ENCODE results near the gene GRID2.

GRID2 gene

DNA sequence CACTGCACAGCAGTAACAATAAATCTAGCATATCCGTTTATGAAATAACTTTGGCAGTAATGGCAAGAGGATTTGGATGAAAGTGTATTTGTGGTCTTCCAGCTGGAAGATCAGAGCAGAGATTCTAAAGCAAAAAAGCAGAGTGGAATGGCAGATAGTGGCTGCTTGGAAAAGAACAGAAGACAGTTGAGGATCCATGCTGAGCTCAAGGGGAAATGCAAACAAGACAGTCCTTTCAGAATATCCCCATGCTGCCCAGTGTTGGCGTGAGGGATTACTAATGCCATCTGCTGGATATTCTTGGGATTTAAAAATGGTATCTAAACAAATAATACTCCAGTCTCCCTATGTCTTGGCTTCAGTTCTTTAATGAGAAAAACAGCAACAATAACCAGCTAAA, 895.7 kb downstream of the GRID2 start:
- H3K36me3 ChIP-seq (ENCODE audit: insufficient read depth, low read length), result no peaks in the 10 kb centered on the region
- no peak overlapping the region for H3K9ac ChIP-seq (ENCODE audit: low read depth, low read length)

DNA sequence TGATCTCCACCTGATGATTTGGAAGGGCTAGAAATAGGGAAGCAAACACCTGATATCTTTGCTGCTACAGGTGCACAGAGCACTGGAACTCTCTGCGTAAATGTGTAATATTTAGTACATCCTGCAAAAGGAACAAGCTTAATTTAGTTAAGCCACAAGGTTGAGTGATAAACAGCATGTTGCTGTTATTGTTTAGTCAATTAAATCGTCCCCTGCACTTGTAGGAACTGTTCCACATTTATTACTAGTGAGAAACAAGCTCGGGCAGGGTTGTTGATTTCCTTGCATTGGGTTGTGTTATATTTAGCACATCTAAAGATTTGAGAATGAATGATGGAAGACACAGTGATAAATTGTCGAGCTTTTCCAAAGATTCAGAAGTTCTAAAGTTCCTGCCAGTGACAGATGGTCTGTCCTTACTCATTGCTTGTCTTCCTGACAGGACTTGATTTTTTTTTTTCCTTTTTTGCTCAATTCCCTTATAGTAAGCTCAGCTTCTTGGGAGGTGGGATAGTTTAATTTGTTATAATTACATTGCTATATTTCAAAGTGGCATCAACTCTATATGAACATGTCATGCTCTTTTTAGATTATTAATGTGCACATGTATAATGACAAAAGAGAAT, 897.8 kb downstream of the GRID2 start:
- Histone ChIP-seq H3K4me1 (ENCODE audit: insufficient read depth, low read length) (peaks cover 8% of the 10 kb centered on the region; the same call in 1 of the 2 replicates), H3K9me3 (ENCODE audit: control insufficient read depth, insufficient read depth, low read length) (no peaks in the 10 kb centered on the region), H3K36me3 (ENCODE audit: insufficient read depth, low read length) (no peaks in the 10 kb centered on the region), H3K9ac (ENCODE audit: low read depth, low read length) (no peak overlapping the region)

More for the DNA sequence above, 895.7 kb downstream of the GRID2 start:
- Histone ChIP-seq H3K9me3 (ENCODE audit: control insufficient read depth, insufficient read depth, low read length) (no peaks in the 10 kb centered on the region), H3K4me1 (ENCODE audit: insufficient read depth, low read length) (peaks cover 8% of the 10 kb centered on the region; the same call in 1 of the 2 replicates)

DNA sequence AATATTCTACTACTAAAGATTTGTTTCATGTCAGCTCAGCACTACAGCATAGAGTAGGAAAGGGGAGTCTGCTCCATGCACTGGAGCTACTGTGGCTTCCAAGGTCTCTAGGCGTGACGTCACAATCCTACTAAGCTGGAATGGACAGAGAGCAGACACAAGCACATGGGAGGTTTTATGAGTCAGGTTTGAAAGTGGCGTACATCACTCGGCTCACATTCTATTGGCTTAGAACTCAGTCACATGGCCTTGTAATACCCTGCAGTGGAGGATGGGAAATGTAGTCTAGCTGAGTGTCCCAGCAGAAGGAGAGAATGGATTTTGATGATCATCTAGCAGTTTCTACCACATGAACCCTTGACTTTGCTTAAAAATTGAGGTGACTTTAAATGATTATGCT, 899.9 kb downstream of the GRID2 start:
- Histone ChIP-seq H3K36me3 (ENCODE audit: insufficient read depth, low read length) (no peaks in the 10 kb centered on the region), H3K9ac (ENCODE audit: low read depth, low read length) (no peak overlapping the region), H3K9me3 (ENCODE audit: control insufficient read depth, insufficient read depth, low read length) (no peaks in the 10 kb centered on the region), H3K4me1 (ENCODE audit: insufficient read depth, low read length) (peaks cover 7% of the 10 kb centered on the region; the same call in 1 of the 2 replicates)

DNA sequence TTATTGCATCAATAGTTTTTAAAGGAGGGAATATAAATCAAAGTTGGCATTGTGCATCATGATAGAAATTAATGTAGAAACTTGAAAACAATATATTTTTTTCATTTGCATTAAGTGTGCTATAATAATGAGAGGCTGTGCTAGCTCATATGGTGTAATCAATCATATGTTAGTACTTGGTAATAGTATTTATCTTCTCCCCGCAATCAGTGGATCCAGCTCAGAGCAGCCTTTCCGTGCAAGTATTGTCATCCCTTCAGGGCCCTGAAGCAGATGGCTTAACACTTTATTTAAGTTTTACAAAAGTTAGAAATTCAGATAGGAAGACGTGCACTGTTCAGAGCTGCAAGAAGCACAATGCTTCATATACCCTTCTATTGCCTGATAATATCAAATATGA, 908.5 kb downstream of the GRID2 start:
- Histone ChIP-seq H3K36me3 (ENCODE audit: insufficient read depth, low read length) (no peaks in the 10 kb centered on the region), H3K4me1 (ENCODE audit: insufficient read depth, low read length) (no peaks in the 10 kb centered on the region), H3K9ac (ENCODE audit: low read depth, low read length) (no peak overlapping the region), H3K9me3 (ENCODE audit: control insufficient read depth, insufficient read depth, low read length) (no peaks in the 10 kb centered on the region)

DNA sequence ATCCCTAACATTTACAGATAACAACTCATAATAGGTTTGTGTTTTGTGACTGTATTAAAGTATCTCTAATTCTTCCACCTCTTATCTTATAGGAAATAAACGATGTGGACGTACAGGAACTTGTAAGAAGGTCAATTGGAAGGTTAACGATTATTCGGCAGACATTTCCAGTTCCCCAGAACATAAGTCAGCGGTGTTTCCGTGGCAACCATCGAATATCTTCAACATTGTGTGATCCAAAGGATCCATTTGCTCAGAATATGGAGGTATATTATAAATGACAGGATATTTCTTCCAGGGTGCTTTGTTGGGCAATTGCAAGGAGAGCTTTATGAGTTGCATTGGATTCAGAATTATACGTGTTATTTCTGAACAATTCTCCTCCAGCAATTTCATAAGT, 912.9 kb downstream of the GRID2 start:
- H3K9ac ChIP-seq (ENCODE audit: low read depth, low read length), result no peak overlapping the region
- H3K4me1 ChIP-seq (ENCODE audit: insufficient read depth, low read length), result no peaks in the 10 kb centered on the region
- no peaks in the 10 kb centered on the region for H3K36me3 ChIP-seq (ENCODE audit: insufficient read depth, low read length)

DNA sequence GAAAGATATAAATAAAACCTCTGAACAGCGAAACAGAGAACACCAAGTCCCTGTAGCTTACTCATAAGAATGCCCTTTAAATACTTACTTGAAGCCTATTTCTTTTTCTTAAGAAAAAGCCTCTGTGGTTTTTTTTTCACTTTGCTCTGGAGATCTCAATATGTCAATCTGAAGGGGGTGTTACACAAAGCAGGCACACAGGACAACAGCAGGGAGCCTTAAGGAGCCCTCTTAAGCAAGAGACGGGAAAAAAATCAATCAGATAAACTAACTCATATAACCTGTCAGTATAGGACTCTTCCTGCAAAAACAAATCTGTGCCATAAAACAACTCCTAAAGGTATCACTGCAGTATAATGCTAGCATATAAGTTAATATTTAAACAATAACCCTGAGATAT, 913.7 kb downstream of the GRID2 start:
- Histone ChIP-seq H3K4me1 (ENCODE audit: insufficient read depth, low read length) (no peaks in the 10 kb centered on the region), H3K9ac (ENCODE audit: low read depth, low read length) (no peak overlapping the region), H3K9me3 (ENCODE audit: control insufficient read depth, insufficient read depth, low read length) (no peaks in the 10 kb centered on the region), H3K36me3 (ENCODE audit: insufficient read depth, low read length) (no peaks in the 10 kb centered on the region)

More for the DNA sequence above, 912.9 kb downstream of the GRID2 start:
- H3K9me3 ChIP-seq (ENCODE audit: control insufficient read depth, insufficient read depth, low read length), result no peaks in the 10 kb centered on the region

DNA sequence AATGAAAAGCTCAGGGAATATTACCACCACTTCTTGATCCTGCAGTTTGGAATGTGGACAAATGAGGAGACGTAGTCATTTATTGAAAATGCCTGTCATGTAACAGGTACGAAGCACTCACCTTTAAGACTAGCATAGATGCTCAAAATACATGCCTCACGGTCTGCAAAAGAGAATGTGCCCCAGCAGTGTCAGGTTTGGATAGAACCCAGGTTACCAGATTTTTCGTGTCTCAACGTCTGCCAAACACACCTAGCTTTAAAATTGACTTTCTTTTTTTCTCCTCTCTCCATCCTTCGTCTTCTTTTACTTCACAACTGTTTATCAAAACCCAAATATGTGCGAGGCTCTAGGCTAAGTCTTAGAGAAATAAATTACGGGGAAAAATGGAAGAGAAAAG, 918.0 kb downstream of the GRID2 start:
- Histone ChIP-seq H3K9me3 (ENCODE audit: control insufficient read depth, insufficient read depth, low read length) (no peaks in the 10 kb centered on the region; the same call in 1 of the 2 replicates), H3K9ac (ENCODE audit: low read depth, low read length) (no peak overlapping the region), H3K4me1 (ENCODE audit: insufficient read depth, low read length) (no peaks in the 10 kb centered on the region), H3K36me3 (ENCODE audit: insufficient read depth, low read length) (peaks cover 4% of the 10 kb centered on the region; the same call in 1 of the 2 replicates)

DNA sequence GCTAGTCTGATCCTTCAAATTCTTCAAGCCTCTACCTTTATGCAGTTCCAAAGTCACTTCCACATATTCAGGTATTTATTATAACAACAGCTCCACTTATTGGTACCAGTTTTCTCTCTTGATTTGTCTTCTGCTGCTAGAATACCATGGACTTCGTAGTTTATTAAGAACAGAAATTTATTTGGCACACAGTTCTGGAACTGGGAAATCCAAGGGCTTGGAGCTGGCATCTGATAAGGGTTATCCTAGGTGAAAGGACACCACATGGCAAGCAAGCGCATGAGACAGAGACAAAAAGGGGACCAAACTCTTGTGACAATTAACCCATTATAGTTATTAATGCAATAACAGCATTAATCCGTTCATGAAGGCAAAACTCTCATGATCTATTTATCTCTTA, 924.3 kb downstream of the GRID2 start:
- no peak overlapping the region for H3K9ac ChIP-seq (ENCODE audit: low read depth, low read length)
- H3K4me1 ChIP-seq (ENCODE audit: insufficient read depth, low read length), result no peaks in the 10 kb centered on the region
- H3K36me3 ChIP-seq (ENCODE audit: insufficient read depth, low read length), result peaks cover 4% of the 10 kb centered on the region; the same call in 1 of the 2 replicates
- H3K9me3 ChIP-seq (ENCODE audit: control insufficient read depth, insufficient read depth, low read length), result no peaks in the 10 kb centered on the region; the same call in 1 of the 2 replicates

DNA sequence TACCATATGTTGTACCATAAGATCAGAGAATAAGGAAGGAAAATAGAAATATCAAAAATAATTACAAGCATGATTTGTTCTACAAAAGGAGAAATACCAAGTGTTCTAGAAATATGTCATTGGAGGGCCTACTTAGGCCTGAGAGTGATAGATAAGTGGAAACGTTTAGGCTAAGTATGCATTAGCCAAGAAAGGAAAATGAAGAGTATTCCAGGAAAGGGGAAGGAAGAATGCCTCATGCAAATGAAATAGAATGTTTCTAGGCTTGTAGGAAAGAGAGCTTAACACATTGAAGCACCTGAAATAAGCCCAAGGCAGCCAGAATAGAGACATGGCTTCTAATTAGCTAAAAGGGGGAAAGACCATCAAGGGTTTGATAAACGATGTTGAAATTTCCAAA, 929.1 kb downstream of the GRID2 start:
- Histone ChIP-seq H3K4me1 (ENCODE audit: insufficient read depth, low read length) (no peaks in the 10 kb centered on the region), H3K9me3 (ENCODE audit: control insufficient read depth, insufficient read depth, low read length) (no peaks in the 10 kb centered on the region), H3K9ac (ENCODE audit: low read depth, low read length) (no peak overlapping the region), H3K36me3 (ENCODE audit: insufficient read depth, low read length) (no peaks in the 10 kb centered on the region)

DNA sequence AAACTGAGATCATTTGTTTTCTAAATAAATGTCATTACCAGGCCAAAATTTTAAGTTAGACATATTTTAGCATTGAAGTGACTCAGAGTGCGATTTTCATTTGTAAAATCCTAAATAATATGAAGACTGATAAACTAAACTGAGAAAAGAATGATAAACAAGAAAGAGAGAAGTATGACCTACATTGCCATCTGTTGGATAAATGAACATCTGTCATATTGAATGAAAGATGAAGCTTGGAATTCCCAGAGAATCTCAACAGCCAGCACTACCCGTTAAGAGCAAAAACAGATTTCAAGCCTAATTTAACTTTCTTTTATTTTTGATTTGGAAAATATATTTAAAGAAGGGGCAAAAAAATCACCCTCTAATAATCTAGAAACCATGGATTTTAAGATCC, 933.8 kb downstream of the GRID2 start:
- no peak overlapping the region for H3K9ac ChIP-seq (ENCODE audit: low read depth, low read length)
- no peaks in the 10 kb centered on the region for H3K4me1 ChIP-seq (ENCODE audit: insufficient read depth, low read length)
- no peaks in the 10 kb centered on the region for H3K9me3 ChIP-seq (ENCODE audit: control insufficient read depth, insufficient read depth, low read length)
- no peaks in the 10 kb centered on the region for H3K36me3 ChIP-seq (ENCODE audit: insufficient read depth, low read length)

DNA sequence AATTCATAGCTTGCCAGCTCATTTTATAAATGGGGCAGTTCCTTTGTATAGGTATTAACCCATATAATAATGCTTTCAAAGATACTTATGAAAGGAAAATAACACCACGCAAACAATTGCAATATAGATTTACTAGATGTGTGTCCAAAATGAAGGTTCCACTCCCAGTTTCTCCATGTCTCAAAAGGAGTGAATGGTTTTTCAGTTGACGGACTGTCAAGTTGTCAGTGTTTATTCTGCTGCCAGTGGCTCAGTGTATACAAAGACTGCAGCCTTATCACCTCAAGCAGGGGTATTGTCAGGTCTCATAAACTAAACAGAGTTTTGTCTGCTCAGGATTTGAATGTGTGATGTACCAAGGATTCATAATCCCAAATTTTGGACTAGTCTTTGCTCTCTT, 939.5 kb downstream of the GRID2 start:
- Histone ChIP-seq H3K4me1 (ENCODE audit: insufficient read depth, low read length) (no peaks in the 10 kb centered on the region), H3K36me3 (ENCODE audit: insufficient read depth, low read length) (no peaks in the 10 kb centered on the region), H3K9ac (ENCODE audit: low read depth, low read length) (no peak overlapping the region), H3K9me3 (ENCODE audit: control insufficient read depth, insufficient read depth, low read length) (no peaks in the 10 kb centered on the region)

DNA sequence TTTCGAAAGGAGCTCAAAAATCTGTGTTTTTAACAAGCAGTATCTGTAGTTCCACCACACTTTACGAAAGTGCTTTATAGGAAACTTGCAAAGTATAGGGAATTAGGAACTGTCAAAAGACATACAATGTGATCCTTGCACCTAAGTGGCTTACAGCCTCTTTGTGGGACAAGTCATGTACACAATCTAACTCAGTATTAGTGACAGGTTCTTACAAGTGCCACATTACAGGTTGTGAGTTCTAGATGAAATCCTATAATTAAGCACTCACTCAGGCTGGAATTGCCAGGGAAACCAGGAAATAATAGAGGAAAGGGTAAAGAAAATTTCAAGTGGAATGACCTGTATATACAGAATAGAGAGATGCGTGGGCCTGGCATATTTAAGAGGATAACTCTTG, 957.4 kb downstream of the GRID2 start:
- Histone ChIP-seq H3K4me1 (ENCODE audit: insufficient read depth, low read length) (no peaks in the 10 kb centered on the region), H3K36me3 (ENCODE audit: insufficient read depth, low read length) (no peaks in the 10 kb centered on the region), H3K9me3 (ENCODE audit: control insufficient read depth, insufficient read depth, low read length) (no peaks in the 10 kb centered on the region), H3K9ac (ENCODE audit: low read depth, low read length) (no peak overlapping the region)

DNA sequence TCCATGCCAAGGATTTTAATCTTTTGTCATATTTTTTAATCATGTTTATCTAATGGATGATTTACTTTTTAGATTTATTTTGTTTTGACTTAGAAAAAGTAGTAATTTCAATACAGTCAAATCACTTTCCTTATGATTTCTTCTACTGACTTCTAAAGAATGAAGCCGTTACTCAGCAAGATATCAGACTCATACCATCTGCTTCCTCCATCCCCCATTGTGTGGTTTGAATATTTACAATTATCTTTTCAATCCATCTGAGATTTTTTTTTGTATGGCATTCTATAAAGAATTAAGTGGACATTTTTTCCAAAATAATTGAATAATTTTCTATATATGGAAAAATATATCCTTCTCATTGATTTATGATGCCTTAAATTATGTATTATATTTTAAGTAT, 959.4 kb downstream of the GRID2 start:
- no peak overlapping the region for H3K9ac ChIP-seq (ENCODE audit: low read depth, low read length)
- no peaks in the 10 kb centered on the region for H3K9me3 ChIP-seq (ENCODE audit: control insufficient read depth, insufficient read depth, low read length)
- H3K4me1 ChIP-seq (ENCODE audit: insufficient read depth, low read length), result peaks cover 5% of the 10 kb centered on the region; the same call in 1 of the 2 replicates
- H3K36me3 ChIP-seq (ENCODE audit: insufficient read depth, low read length), result no peaks in the 10 kb centered on the region

DNA sequence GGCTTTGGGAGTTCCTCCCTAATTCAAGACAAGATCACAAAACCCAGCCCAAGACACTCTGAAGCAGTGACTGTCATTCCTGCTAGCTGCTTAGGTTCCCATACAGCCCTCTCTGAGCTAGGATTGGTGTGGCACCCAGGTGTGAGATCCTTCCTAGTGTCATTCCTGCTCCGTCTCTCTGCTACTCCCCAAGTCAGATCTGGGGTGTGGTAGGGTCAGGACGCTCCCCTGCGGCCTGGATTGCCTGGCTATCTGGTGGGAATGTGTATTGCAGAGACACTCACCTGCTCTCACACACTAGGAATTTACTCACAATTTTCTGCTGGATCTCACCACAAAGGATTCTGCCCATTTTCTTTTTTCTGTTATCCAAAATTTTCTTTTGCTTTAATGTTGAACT, 964.0 kb downstream of the GRID2 start:
- Histone ChIP-seq H3K36me3 (ENCODE audit: insufficient read depth, low read length) (no peaks in the 10 kb centered on the region), H3K9me3 (ENCODE audit: control insufficient read depth, insufficient read depth, low read length) (no peaks in the 10 kb centered on the region), H3K9ac (ENCODE audit: low read depth, low read length) (no peak overlapping the region), H3K4me1 (ENCODE audit: insufficient read depth, low read length) (peaks cover 5% of the 10 kb centered on the region; the same call in 1 of the 2 replicates)

DNA sequence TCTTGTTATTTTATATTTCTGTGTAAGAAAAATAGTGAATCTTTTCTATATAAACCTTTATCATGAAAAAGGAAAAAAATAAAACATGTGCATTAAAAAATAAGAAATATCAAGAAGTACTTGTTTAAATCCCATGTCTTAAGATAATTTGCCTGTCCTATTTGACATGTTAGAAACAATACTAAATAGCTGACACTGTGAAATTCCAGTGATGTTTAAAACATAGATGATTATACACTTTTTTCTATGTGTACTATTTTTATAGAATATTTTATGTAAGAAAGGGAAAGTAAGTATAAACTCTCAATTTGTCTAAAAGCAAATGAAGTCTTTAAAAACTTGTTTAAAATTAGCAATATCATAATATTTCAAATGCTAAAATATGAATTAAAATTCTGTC, 981.6 kb downstream of the GRID2 start:
- no peaks in the 10 kb centered on the region for H3K4me1 ChIP-seq (ENCODE audit: insufficient read depth, low read length)
- H3K36me3 ChIP-seq (ENCODE audit: insufficient read depth, low read length), result no peaks in the 10 kb centered on the region
- no peak overlapping the region for H3K9ac ChIP-seq (ENCODE audit: low read depth, low read length)
- no peaks in the 10 kb centered on the region for H3K9me3 ChIP-seq (ENCODE audit: control insufficient read depth, insufficient read depth, low read length)
